GM23248 (cell line): ENCODE data around the gene RIMS3.

Source experiments
- EZH2 ChIP-seq: fragments of 200-600 bp; sonication (generic); IDR thresholded peaks from 2 replicates; pipeline ENCODE4 v1.6.1; 2018; ENCODE audit warnings: antibody characterized with exemption, mild to moderate bottlenecking; ENCODE audit not compliant: insufficient read depth, poor library complexity, severe bottlenecking
- EZH2phosphoT487 ChIP-seq: fragments of 200-600 bp; sonication (generic); IDR thresholded peaks from 2 replicates; pipeline ENCODE4 v1.6.1; 2018; ENCODE audit warnings: antibody characterized with exemption, moderate library complexity, mild to moderate bottlenecking, low read depth; ENCODE audit not compliant: insufficient read depth

DNA sequence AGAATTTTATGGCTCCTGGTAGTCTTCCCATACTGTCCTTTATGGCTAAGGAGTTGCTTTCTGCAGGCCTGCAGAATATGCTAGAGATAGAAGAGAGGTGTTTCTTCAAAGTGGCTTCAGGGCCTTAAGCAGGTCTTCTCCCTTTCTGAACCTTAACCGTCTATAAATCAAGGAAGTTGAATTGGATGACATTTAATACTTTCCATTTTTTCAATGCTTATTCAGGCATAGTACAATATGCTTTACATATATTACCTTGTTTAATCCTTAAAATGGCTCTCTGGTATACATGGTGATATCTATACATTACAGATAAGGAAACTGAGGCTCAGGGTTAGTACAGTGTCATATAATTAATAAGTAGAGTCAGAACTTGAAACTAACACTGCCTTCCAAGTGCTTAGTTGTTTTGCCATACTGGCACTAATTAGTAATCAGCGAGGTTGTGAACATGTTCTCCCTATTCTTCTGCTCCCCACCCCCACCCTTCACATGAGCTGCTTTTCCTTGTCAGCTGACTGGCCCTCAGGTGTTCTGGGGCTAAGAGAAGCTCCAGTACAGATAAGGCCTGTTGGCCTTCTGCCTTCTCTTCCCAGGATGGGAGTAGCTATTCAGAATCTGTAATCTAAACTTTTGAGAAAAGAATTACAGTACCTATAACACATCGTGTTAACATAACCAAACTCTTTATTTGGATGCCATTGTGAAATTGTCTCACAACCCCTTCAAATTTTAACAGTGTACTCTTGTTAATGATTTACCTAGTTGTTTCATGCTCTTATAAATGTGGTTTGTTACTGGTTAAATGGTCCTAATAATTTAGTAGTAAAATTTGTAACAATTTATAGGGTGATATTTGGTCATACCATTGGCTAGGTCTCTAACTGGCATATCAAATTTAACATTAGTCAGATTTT is 39.6 kb upstream of the RIMS3 start:
- TF ChIP-seq EZH2 = no peak
- TF ChIP-seq EZH2phosphoT487 = no peak
